Neural cell (in vitro differentiated cells): ENCODE data around the gene PIP4K2A. TPM values are rescaled to one million over a fixed set of nuclear protein-coding genes. Genes with fewer than 3 reads are reported as not detected.

ENCODE experiments used
- H2AFZ ChIP-seq: fragments of 200-600, 300-800 bp; sonication (generic), shearing (Covaris generic); 2 replicates; pipeline ENCODE4 v1.6.0; 2014; ENCODE audit warnings: low read depth, mild to moderate bottlenecking, antibody characterized with exemption, low read length, moderate library complexity
- H3F3A ChIP-seq: fragments of 200-600 bp; shearing (Covaris generic); 2 replicates; pipeline ENCODE4 v1.6.1; 2016; ENCODE audit warnings: mild to moderate bottlenecking, moderate library complexity, mixed read lengths, antibody characterized with exemption, low read length; ENCODE audit not compliant: insufficient read depth, poor library complexity, severe bottlenecking
- H3K27ac ChIP-seq: fragments of 200-600, 300-800 bp; sonication (generic), shearing (Covaris generic); 2 replicates; pipeline ENCODE4 v1.5.1; 2014; ENCODE audit warnings: mild to moderate bottlenecking, low read length, moderate library complexity
- H3K27me3 ChIP-seq: fragments of 300-800, 200-600 bp; sonication (generic), shearing (Covaris generic); 2 replicates; pipeline ENCODE4 v1.6.0; 2014; ENCODE audit warnings: mild to moderate bottlenecking, low read depth, low read length, moderate library complexity; ENCODE audit not compliant: insufficient read depth
- H3K36me3 ChIP-seq: fragments of 300-800, 200-600 bp; sonication (generic), shearing (Covaris generic); 2 replicates; pipeline ENCODE4 v1.5.1; 2014; ENCODE audit warnings: mild to moderate bottlenecking, antibody characterized with exemption, low read length, moderate library complexity; ENCODE audit not compliant: insufficient read depth
- H3K4me2 ChIP-seq: fragments of 300-800, 200-600 bp; sonication (generic), shearing (Covaris generic); 2 replicates; pipeline ENCODE4 v1.6.0; 2014; ENCODE audit warnings: mild to moderate bottlenecking, low read length
- H3K4me3 ChIP-seq: fragments of 300-800, 200-600 bp; sonication (generic), shearing (Covaris generic); 2 replicates; pipeline ENCODE4 v1.5.1; 2014; ENCODE audit warnings: mild to moderate bottlenecking, low read length, moderate library complexity
- H3K79me2 ChIP-seq: fragments of 200-600 bp; shearing (Covaris generic); replicated peaks from 2 replicates; pipeline ENCODE4 v1.6.0; 2014; ENCODE audit warnings: mild to moderate bottlenecking, low read length, moderate library complexity; ENCODE audit not compliant: insufficient read depth
- H3K9ac ChIP-seq: fragments of 300-800, 200-600 bp; sonication (generic), shearing (Covaris generic); 2 replicates; pipeline ENCODE4 v1.6.1; 2016; ENCODE audit warnings: mild to moderate bottlenecking, low read length, mixed read lengths
- H3K9me2 ChIP-seq: fragments of 200-600 bp; shearing (Covaris generic); 2 replicates; pipeline ENCODE4 v1.6.1; 2016; ENCODE audit warnings: mild to moderate bottlenecking, low read length, mixed read lengths; ENCODE audit not compliant: insufficient read depth
- H3K9me3 ChIP-seq: fragments of 200-600, 300-800 bp; sonication (generic), shearing (Covaris generic); 2 replicates; pipeline ENCODE4 v1.6.1; 2016; ENCODE audit warnings: mild to moderate bottlenecking, mixed run types, low read length, moderate library complexity, mixed read lengths
- H4K20me1 ChIP-seq: fragments of 200-600 bp; shearing (Covaris generic); 2 replicates; pipeline ENCODE4 v1.6.1; 2016; ENCODE audit warnings: mild to moderate bottlenecking, mixed run types; ENCODE audit not compliant: insufficient read depth
- EP300 ChIP-seq: fragments of 450-650 bp; conservative IDR thresholded peaks from 2 replicates; pipeline ENCODE4 v1.6.1; 2014; ENCODE audit warnings: antibody characterized with exemption, mild to moderate bottlenecking, moderate library complexity; ENCODE audit not compliant: poor library complexity, severe bottlenecking
- EZH2 ChIP-seq: fragments of 200-600, 300-800 bp; shearing (Covaris generic), sonication (generic); IDR thresholded peaks from 2 replicates; pipeline ENCODE4 v1.6.1; 2014; ENCODE audit warnings: antibody characterized with exemption, low read length, borderline replicate concordance, mild to moderate bottlenecking; ENCODE audit not compliant: insufficient read depth, poor library complexity, severe bottlenecking
- MXI1 ChIP-seq: fragments of 450-650 bp; conservative IDR thresholded peaks from 2 replicates; pipeline ENCODE4 v1.6.1; 2014; ENCODE audit warnings: antibody characterized with exemption, mild to moderate bottlenecking; ENCODE audit not compliant: poor library complexity, severe bottlenecking
- POLR2AphosphoS5 ChIP-seq: IDR thresholded peaks from 2 replicates; pipeline ENCODE4 v1.6.1; 2012
- RAD21 ChIP-seq: fragments of 450-650 bp; conservative IDR thresholded peaks from 2 replicates; pipeline ENCODE4 v1.6.1; 2014; ENCODE audit warnings: antibody characterized with exemption, mild to moderate bottlenecking, moderate library complexity
- SMC3 ChIP-seq: fragments of 450-650 bp; conservative IDR thresholded peaks from 2 replicates; pipeline ENCODE4 v1.6.1; 2014; ENCODE audit warnings: antibody characterized with exemption, mild to moderate bottlenecking, moderate library complexity; ENCODE audit not compliant: poor library complexity
- TAF1 ChIP-seq: IDR thresholded peaks from 2 replicates; pipeline ENCODE4 v1.6.1; 2012; ENCODE audit warnings: low read depth
- polyA plus RNA-seq: library from polyadenylated mRNA; depleted of rRNA; stranded (reverse); fragments of >200 nt; gene quantifications from 2 replicates; pipeline ENCODE4 v1.2.3, GENCODE V29; 2014
- TF ChIP-seq, protein P1 (sequence below): fragments of 450-650 bp; IDR thresholded peaks from 2 replicates; pipeline ENCODE4 v1.5.1; 2014; ENCODE audit warnings: antibody characterized with exemption, mild to moderate bottlenecking, moderate library complexity; ENCODE audit not compliant: poor library complexity, severe bottlenecking
- TF ChIP-seq, protein P2 (sequence below): IDR thresholded peaks from 2 replicates; pipeline ENCODE4 v1.6.1; 2012; ENCODE audit warnings: borderline replicate concordance

PIP4K2A gene
- polyA plus RNA-seq, 1 donor from 2014 or later: 12.6 TPM

DNA sequence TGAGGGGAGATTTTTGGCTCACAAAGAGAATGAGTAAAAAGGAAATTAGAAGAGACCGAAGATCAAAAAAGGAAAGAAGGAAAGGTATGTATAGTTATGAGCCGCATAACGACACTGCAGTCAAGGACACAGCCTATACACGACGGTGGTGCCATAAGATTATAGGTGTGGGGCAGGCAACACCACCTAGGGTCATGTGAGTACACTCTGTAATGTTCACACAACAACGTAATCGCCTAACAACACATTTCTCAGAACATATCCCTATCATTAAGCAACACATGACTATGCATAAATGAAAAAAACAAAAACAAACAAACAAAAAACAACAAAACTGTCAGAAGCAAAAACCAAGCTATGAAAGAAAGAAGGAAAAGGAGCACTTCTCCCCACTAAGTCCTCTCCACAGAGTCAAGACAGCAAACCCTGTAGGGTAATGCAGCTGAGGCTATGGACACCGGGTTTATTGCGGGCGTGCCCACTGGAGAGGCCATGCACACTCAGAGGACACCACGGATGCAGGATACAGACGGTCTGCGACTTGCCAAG, 45.1 kb downstream of the PIP4K2A start:
- Histone ChIP-seq H3K9me2 (no peaks in the 10 kb centered on the region), H2AFZ (no peak overlapping the region), H3F3A (no peaks in the 10 kb centered on the region), H3K4me3 (no peak overlapping the region), H3K36me3 (no peaks in the 10 kb centered on the region), H4K20me1 (no peaks in the 10 kb centered on the region), H3K9me3 (no peaks in the 10 kb centered on the region), H3K9ac (no peak overlapping the region), H3K79me2 (peaks cover 10% of the 10 kb centered on the region), H3K27ac (no peak overlapping the region), H3K4me2 (no peak overlapping the region), H3K27me3 (no peaks in the 10 kb centered on the region)
- TF ChIP-seq SMC3 (no peak), MXI1 (no peak), TAF1 (no peak), EZH2 (no peak), RAD21 (no peak), EP300 (no peak), POLR2AphosphoS5 (no peak)
- TF ChIP-seq, protein P1, sequence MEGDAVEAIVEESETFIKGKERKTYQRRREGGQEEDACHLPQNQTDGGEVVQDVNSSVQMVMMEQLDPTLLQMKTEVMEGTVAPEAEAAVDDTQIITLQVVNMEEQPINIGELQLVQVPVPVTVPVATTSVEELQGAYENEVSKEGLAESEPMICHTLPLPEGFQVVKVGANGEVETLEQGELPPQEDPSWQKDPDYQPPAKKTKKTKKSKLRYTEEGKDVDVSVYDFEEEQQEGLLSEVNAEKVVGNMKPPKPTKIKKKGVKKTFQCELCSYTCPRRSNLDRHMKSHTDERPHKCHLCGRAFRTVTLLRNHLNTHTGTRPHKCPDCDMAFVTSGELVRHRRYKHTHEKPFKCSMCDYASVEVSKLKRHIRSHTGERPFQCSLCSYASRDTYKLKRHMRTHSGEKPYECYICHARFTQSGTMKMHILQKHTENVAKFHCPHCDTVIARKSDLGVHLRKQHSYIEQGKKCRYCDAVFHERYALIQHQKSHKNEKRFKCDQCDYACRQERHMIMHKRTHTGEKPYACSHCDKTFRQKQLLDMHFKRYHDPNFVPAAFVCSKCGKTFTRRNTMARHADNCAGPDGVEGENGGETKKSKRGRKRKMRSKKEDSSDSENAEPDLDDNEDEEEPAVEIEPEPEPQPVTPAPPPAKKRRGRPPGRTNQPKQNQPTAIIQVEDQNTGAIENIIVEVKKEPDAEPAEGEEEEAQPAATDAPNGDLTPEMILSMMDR: no peak
- TF ChIP-seq, protein P2, sequence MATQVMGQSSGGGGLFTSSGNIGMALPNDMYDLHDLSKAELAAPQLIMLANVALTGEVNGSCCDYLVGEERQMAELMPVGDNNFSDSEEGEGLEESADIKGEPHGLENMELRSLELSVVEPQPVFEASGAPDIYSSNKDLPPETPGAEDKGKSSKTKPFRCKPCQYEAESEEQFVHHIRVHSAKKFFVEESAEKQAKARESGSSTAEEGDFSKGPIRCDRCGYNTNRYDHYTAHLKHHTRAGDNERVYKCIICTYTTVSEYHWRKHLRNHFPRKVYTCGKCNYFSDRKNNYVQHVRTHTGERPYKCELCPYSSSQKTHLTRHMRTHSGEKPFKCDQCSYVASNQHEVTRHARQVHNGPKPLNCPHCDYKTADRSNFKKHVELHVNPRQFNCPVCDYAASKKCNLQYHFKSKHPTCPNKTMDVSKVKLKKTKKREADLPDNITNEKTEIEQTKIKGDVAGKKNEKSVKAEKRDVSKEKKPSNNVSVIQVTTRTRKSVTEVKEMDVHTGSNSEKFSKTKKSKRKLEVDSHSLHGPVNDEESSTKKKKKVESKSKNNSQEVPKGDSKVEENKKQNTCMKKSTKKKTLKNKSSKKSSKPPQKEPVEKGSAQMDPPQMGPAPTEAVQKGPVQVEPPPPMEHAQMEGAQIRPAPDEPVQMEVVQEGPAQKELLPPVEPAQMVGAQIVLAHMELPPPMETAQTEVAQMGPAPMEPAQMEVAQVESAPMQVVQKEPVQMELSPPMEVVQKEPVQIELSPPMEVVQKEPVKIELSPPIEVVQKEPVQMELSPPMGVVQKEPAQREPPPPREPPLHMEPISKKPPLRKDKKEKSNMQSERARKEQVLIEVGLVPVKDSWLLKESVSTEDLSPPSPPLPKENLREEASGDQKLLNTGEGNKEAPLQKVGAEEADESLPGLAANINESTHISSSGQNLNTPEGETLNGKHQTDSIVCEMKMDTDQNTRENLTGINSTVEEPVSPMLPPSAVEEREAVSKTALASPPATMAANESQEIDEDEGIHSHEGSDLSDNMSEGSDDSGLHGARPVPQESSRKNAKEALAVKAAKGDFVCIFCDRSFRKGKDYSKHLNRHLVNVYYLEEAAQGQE: no peak

DNA sequence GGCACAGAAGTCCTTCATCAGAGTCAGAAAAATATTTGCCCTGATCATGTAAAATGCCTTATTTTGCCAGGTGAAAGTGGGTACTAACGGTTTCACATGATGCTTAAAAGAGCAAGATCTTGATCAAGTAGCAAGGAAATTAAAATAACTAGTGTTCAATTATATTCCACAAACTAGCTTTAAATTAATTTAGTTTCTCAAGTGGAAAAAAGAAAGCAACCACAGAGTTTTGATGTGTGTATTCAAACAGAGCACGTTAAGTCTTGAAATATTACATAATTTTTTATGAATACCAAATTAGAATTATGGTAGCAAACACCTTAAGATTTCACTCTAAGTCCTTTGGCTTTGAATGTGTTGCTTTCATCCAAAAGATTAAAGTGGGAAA, 47.3 kb downstream of the PIP4K2A start:
- TF ChIP-seq POLR2AphosphoS5 (no peak), EP300 (no peak), SMC3 (no peak), EZH2 (no peak), RAD21 (no peak), TAF1 (no peak), MXI1 (no peak)
- TF ChIP-seq, protein P1: no peak
- TF ChIP-seq, protein P2: no peak
- Histone ChIP-seq H3K27ac (no peak overlapping the region), H3K9me3 (no peaks in the 10 kb centered on the region), H4K20me1 (no peaks in the 10 kb centered on the region), H3K4me3 (no peak overlapping the region), H3K9ac (no peak overlapping the region), H3K79me2 (peaks cover 7% of the 10 kb centered on the region), H3K36me3 (no peaks in the 10 kb centered on the region), H2AFZ (no peak overlapping the region), H3K4me2 (no peak overlapping the region), H3K9me2 (no peaks in the 10 kb centered on the region), H3F3A (no peaks in the 10 kb centered on the region), H3K27me3 (no peaks in the 10 kb centered on the region)
